IPS-15b (cell line): Measurements from ENCODE around the gene PRKAR1B.
"Not testable (repeated sequence)": the region's sequence is repeated elsewhere in the genome, so short reads cannot be mapped to it uniquely, and the experiment has no call there.

Experiments
- H3K27me3 ChIP-seq: one replicate; pipeline ENCODE4 v1.6.1; 2013; ENCODE audit warnings: low read length; ENCODE audit not compliant: control insufficient read depth, insufficient read depth
- H3K36me3 ChIP-seq: one replicate; pipeline ENCODE4 v1.6.1; 2013; ENCODE audit warnings: low read length; ENCODE audit not compliant: control insufficient read depth, insufficient read depth
- H3K4me1 ChIP-seq: one replicate; pipeline ENCODE4 v1.6.1; 2013; ENCODE audit warnings: mild to moderate bottlenecking, low read length; ENCODE audit not compliant: control insufficient read depth, insufficient read depth
- H3K4me3 ChIP-seq: one replicate; pipeline ENCODE4 v1.5.1; 2013; ENCODE audit warnings: low read depth, low read length
- H3K9ac ChIP-seq: one replicate; pipeline ENCODE4 v1.6.1; 2013; ENCODE audit warnings: low read depth, mild to moderate bottlenecking, low read length
- H3K9me3 ChIP-seq: one replicate; pipeline ENCODE4 v1.6.1; 2013; ENCODE audit warnings: mild to moderate bottlenecking, low read length; ENCODE audit not compliant: control insufficient read depth, insufficient read depth

PRKAR1B gene

DNA sequence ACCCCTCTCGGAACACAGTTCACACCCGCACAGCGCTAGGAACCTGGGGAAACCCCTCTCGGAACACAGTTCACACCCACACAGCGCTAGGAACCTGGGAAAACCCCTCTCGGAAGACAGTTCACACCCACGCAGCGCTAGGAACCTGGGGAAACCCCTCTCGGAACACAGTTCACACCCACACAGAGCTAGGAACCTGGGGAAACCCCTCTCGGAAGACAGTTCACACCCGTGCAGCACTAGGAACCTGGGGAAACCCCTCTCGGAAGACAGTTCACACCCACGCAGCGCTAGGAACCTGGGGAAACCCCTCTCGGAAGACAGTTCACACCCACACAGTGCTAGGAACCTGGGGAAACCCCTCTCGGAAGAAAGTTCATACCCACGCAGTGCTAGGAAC, 74.9 kb downstream of the PRKAR1B start:
- H3K27me3 ChIP-seq, H3K4me1 ChIP-seq, H3K4me3 ChIP-seq, H3K9me3 ChIP-seq, H3K36me3 ChIP-seq, H3K9ac ChIP-seq: not testable (repeated sequence)

DNA sequence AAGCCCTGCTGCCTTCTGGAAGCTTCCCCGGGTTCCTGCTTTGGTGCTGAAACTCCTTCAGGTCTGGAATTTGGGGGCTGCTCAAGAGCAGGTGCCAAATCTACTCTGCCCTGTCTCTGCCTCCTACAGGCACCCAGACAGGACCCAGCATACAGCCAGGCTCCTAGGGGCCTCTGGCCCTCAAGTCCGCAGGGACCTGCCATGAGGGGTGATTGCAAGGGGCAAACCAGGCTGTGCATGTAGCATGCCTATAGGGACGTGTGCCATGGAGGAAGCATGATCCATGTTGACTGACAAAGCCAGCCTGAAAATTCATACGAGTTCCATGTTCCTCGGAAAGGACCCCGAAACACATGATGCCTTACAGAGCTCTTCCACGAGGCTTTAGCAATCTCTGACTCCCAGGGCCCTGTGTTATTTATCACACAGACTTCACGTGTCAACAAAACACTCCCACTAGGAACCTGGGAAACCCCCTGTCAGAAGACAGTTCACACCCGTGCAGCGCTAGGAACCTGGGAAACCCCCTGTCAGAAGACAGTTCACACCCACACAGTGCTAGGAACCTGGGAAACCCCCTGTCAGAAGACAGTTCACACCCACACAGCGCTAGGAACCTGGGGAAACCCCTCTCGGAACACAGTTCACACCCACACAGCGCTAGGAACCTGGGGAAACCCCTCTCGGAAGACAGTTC, 75.9 kb downstream of the PRKAR1B start:
- Histone ChIP-seq H3K9ac (no peak overlapping the region), H3K4me3 (no peak overlapping the region), H3K4me1 (no peaks in the 10 kb centered on the region), H3K9me3 (peaks cover 7% of the 10 kb centered on the region), H3K36me3 (peaks cover 6% of the 10 kb centered on the region), H3K27me3 (no peaks in the 10 kb centered on the region)

DNA sequence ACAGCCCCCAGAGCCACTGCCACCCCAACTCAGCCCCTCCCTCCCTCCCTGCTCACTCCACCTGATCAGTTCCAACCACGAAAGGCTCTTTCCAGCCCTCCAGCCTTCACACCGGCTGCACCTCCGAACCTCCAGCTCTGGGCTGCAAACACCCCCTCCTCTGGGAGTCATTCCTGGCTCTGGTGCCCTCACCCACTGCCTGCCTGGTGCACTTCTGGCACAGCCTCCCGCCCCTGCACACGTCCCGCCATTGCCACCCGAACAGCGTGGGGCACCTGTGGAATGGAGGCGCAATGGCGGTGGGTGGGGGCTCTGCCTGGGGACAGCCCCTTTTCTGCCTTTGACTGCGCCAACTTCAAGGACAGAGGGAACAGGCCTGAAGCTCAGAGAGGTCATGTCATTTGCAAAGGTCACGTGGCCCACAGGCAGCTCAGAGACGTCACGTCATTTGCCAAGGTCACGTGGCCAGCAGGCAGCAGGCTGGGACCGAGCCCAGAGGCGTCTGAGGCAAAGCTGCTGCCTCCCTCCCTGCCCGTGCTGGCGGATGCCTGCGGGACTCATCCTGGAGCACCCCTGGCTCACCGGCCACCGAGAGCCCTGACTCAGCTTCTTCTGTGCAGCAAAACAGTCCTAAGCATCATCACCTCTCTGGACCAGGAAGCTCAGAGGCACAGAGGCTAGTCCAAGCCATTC, 76.6 kb downstream of the PRKAR1B start:
- H3K36me3 ChIP-seq, result peaks cover 6% of the 10 kb centered on the region
- no peaks in the 10 kb centered on the region for H3K4me1 ChIP-seq
- H3K27me3 ChIP-seq, result no peaks in the 10 kb centered on the region
- H3K9me3 ChIP-seq, result peaks cover 7% of the 10 kb centered on the region
- no peak overlapping the region for H3K9ac ChIP-seq
- no peak overlapping the region for H3K4me3 ChIP-seq

DNA sequence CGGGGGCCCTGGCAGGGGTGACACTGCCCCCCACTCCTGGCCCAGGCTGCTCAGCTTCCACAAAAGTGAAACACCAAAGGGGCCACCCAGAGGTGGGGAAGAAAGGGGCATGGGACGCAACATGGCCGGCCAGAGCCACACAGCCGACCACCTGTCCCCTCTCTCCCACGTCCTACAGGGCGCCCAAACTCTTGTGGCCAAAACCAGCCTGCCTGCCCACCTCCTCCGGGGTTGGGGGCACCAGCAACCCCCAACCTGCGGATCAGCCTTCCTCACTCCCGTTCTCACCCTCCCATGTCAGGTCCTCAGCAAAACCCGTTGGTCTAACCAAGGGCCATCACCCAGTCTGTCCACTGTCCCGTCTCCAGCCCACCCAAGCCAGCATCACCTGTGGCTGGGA, 80.1 kb downstream of the PRKAR1B start:
- Histone ChIP-seq H3K36me3 (peaks cover 3% of the 10 kb centered on the region), H3K4me1 (no peaks in the 10 kb centered on the region), H3K9me3 (no peaks in the 10 kb centered on the region), H3K27me3 (no peaks in the 10 kb centered on the region), H3K4me3 (no peak overlapping the region), H3K9ac (no peak overlapping the region)

DNA sequence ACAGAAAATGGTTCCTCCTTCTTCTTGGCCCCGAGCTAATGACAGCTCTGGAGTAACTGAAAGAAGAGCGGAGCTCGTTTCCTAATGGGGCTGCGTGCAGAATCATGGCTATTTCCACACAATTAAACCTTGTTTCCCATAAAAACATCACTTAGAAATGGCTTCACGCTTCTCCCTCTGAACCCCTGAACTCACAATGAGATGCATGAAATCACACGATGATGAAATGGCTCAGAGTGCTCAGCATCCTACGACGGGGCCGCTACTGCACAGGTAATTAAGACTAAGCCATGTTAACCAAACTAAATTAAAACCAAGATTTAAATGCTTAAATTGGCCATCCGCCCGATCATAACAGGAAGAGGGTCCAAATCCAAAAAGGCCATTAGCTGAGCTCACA, 80.6 kb downstream of the PRKAR1B start:
- Histone ChIP-seq H3K4me1 (no peaks in the 10 kb centered on the region), H3K4me3 (no peak overlapping the region), H3K9ac (no peak overlapping the region), H3K36me3 (peaks cover 3% of the 10 kb centered on the region), H3K9me3 (no peaks in the 10 kb centered on the region), H3K27me3 (no peaks in the 10 kb centered on the region)

DNA sequence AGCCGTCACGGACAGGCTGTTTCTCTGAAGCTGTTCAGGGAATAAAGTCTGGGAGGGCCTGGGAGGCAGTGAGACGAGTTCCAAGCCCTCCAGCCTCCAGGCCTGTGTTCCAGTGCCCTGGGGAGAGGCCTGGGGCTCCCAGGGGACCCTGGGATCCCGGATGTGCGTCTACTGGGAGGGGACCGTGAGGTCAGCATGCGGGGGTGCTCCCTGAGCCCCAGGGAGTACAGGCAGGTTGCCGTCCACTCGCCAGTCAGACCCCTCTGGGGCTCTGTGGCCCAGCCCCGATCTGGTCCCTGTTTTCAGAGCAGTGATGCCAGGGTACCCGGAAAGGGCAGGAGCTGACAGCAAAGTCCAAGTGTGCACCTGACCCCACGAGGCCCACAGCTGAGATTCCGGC, 81.5 kb downstream of the PRKAR1B start:
- H3K4me3 ChIP-seq, result no peak overlapping the region
- no peaks in the 10 kb centered on the region for H3K4me1 ChIP-seq
- H3K36me3 ChIP-seq, result peaks cover 3% of the 10 kb centered on the region
- H3K27me3 ChIP-seq, result no peaks in the 10 kb centered on the region
- no peaks in the 10 kb centered on the region for H3K9me3 ChIP-seq
- no peak overlapping the region for H3K9ac ChIP-seq

DNA sequence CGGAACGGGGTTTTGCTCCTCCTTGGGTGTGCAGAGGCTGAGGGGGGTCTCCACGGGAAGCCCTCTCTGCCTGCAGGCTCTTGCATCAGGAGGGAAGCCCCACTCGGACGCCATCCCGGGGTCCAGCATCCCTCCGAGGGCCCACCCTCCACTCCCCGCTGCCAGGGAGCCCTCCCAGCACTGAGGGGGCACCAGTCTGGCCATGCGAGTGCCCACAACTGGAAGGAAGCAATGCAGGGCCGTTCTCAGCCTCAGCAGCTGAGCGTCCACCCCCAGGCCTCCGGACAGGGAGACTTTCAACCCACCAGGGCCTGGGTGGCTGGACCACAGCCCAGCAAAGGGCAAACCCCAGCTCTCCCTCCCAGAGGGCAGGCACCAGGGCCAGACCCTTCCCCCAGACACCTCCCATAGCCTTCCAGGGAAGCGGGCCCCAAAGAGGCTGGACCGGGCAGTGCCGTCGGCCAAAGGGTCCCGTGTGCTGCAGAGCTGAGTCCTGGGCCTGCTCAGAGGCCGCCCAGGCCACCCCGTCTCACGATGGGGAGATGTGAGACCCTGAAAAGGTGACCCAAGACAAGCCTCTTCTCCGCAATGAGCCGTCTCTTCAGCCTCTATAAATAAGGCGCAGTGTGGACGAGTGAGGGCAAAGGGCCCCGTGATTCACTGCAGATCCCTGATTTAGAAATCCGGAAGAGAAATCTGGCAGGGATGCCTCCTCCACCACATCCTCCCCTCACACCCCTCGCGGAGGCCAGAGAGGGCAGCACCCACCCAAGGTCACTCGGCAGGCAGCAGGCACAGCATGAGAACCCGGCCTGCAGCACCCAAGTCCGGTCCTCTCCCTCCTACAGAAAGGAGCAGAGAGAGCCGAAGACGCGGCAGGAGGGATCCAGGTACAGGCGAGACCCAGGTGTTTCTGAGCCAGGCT, 82.4 kb downstream of the PRKAR1B start:
- Histone ChIP-seq H3K36me3 (peaks cover 2% of the 10 kb centered on the region), H3K9ac (no peak overlapping the region), H3K27me3 (no peaks in the 10 kb centered on the region), H3K4me1 (no peaks in the 10 kb centered on the region), H3K9me3 (no peaks in the 10 kb centered on the region), H3K4me3 (no peak overlapping the region)

DNA sequence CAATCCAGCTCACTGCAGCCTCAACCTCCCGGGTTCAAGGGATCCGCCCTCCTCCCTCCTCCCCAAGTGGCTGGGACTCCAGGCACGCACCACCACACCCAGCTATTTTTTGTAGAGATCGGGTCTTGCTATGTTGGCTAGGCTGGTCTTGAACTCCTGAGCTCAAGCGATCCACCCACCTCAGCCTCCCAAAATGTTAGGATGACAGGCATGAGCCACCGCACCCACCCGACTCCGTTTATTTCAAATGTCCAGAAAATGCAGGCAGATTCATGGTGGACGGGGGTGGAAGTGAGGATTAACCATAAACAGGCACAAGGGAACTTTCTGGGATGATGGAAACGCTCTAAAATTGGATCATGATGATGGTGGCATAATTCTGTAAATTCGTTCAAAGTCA, 85.1 kb downstream of the PRKAR1B start:
- Histone ChIP-seq H3K36me3 (no peaks in the 10 kb centered on the region), H3K9me3 (no peaks in the 10 kb centered on the region), H3K27me3 (no peaks in the 10 kb centered on the region), H3K4me3 (no peak overlapping the region), H3K9ac (no peak overlapping the region), H3K4me1 (no peaks in the 10 kb centered on the region)

DNA sequence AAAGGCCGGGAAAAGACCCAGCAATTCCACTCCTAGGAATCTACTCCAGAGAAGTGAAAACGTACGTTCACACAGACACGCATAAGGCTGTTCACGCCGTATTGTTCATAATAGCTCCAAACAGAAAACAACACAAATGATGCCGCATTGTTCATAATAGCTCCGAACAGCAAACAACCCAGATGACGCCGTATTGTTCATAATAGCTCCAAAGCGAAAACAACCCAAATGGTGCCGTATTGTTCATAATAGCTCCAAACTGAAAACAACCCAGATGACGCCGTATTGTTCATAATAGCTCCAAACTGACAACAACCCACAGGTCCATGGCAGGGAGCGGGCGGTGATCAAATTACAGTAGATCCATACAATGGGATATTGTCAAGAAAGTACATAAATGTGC, 85.8 kb downstream of the PRKAR1B start:
- H3K36me3 ChIP-seq, result no peaks in the 10 kb centered on the region
- no peaks in the 10 kb centered on the region for H3K27me3 ChIP-seq
- H3K9ac ChIP-seq, result no peak overlapping the region
- no peaks in the 10 kb centered on the region for H3K4me1 ChIP-seq
- no peaks in the 10 kb centered on the region for H3K9me3 ChIP-seq
- no peak overlapping the region for H3K4me3 ChIP-seq

DNA sequence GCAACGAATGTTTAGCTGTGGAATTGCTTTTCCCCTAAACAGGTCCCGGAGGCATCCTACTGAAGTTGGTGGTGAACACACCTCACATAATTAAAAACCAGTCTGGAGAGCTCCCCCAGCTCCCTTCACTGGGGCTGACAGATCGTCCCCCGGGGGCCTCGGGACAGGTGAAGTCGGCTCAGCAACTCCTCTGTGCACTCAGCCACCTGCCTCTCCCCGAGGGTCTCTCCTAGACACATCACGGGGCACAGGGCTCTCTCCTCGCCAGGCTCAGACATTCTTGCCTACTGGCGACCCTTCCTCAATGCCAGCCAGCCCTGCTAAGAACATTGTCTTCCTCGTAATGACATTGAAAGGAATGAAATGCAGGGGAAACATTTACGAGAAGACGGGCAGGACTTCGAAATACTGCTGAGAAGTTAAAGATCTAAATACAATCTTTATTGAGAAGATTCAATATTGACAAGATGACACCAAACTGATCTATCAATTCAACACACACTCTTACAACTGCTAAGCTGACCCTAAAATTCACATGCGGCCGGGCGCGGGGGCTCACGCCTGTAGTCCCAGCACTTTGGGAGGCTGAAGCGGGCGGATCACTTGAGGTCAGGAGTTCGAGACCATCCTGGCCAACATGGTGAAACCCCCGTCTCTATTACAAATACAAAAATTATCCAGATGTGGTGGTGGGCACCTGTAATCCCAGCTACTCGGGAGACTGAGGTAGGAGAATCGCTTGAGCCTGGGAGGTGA, 88.6 kb downstream of the PRKAR1B start:
- H3K4me1 ChIP-seq, result no peaks in the 10 kb centered on the region
- H3K36me3 ChIP-seq, result no peaks in the 10 kb centered on the region
- no peak overlapping the region for H3K9ac ChIP-seq
- no peaks in the 10 kb centered on the region for H3K27me3 ChIP-seq
- H3K4me3 ChIP-seq, result no peak overlapping the region
- H3K9me3 ChIP-seq, result no peaks in the 10 kb centered on the region

DNA sequence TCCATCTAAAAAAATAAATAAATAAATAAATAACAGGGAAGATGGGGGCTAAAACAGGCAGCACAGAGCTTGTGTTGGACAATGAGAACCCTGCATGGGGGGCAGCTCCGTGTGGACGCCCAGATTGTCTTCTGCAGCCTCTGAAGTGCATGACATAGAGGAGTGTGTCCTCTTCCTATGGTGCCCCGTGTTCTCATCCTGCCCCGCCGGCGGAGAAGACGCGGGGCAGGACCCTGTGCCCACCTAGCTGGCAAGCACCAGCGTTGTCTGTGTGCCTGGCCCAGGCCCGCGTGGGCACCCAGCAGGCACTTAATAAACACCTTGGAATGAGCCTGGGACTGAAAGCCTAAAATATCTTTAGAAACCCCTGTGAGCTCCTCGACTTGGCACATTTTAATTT, 89.3 kb downstream of the PRKAR1B start:
- no peaks in the 10 kb centered on the region for H3K36me3 ChIP-seq
- H3K9me3 ChIP-seq, result no peaks in the 10 kb centered on the region
- no peaks in the 10 kb centered on the region for H3K27me3 ChIP-seq
- H3K4me3 ChIP-seq, result no peak overlapping the region
- no peaks in the 10 kb centered on the region for H3K4me1 ChIP-seq
- H3K9ac ChIP-seq, result no peak overlapping the region
